ENCODE results near the gene TAX1BP3. TPM values are rescaled to one million over a fixed set of nuclear protein-coding genes. Genes with fewer than 3 reads are reported as not detected.

The TAX1BP3 gene
- total and polyA plus RNA-seq, 2 of the 13 experiments (the other 11 are each of a cell fraction or from before 2014, with no cell fraction given): 16.7 to 45.1 TPM

DNA sequence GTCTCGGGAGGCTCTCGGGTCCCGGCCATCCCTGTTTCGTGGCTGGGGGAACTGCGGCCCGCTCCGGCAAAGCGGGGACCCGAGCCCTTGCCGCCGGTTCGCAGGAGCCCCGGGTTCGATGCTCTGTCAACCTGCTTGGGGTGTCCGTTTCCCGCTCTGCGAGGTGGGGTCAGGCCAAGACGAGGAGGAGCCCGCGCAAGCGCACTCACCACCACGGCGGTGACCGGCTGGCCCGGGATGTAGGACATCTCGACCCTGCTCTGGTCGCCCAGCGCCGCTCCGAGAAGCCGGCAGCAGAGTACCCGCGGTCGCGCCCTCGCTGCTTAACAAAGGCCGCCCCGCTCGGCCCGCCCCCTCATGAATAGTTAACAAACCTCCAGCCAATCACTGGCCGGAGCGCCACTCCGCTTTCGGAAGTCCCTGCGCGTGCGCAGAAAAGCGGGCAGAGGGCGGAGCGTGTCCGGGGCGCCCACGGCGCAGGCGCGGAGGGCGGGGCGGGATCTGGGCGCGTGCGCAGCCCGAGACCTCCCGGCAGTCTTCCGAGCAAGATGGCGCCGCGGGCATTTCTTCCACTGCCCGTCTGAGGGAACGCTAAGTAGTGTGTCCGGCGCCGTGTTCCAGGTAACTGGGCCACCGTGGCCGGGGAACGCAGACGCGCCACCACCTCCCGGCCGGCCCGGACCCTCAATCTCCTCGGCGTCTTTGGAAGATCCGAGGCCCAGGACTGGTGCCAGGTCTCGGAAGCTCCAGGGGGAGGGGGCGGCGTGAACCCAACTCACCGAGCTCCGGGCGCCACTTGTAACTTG lies at the start of gene TAX1BP3, which contains the start of gene EMC6 (continued):
- no peak for TF ChIP-seq TOE1 (CRISPR knock-in tag; IDR thresholded peaks at IDR 0.05)
- no peak for TF ChIP-seq TBL1XR1 (IDR thresholded peaks at IDR 0.05; ENCODE audit: borderline replicate concordance, low read length, partially characterized antibody)
- peak; percentile 88 for TF ChIP-seq ZNF350 (CRISPR knock-in tag; IDR thresholded peaks at IDR 0.05; ENCODE audit: borderline replicate concordance, low read depth)
- peak; percentile 40; the same call in 1 of the 2 replicates for TF ChIP-seq ZMYM2 (CRISPR knock-in tag; IDR thresholded peaks at IDR 0.05)
- TF ChIP-seq ZBTB38 (CRISPR knock-in tag; IDR thresholded peaks at IDR 0.05): peak; percentile 45; the same call in 1 of the 2 replicates
- TF ChIP-seq ZNF296 (CRISPR knock-in tag; conservative IDR thresholded peaks at IDR 0.05): no peak
- peak; percentile 61; the same call in 1 of the 2 replicates for TF ChIP-seq PHF20 (CRISPR knock-in tag; IDR thresholded peaks at IDR 0.05)
- TF ChIP-seq, protein P1, sequence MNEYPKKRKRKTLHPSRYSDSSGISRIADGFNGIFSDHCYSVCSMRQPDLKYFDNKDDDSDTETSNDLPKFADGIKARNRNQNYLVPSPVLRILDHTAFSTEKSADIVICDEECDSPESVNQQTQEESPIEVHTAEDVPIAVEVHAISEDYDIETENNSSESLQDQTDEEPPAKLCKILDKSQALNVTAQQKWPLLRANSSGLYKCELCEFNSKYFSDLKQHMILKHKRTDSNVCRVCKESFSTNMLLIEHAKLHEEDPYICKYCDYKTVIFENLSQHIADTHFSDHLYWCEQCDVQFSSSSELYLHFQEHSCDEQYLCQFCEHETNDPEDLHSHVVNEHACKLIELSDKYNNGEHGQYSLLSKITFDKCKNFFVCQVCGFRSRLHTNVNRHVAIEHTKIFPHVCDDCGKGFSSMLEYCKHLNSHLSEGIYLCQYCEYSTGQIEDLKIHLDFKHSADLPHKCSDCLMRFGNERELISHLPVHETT (CRISPR knock-in tag; conservative IDR thresholded peaks at IDR 0.05): no peak; the same call in none of the 2 replicates
- no peak for TF ChIP-seq NBN (conservative IDR thresholded peaks at IDR 0.05)
- TF ChIP-seq ETV5 (CRISPR knock-in tag; IDR thresholded peaks at IDR 0.05; ENCODE audit: borderline replicate concordance): 0 out of 2 replicates have a peak, but pooled peaks have one; percentile 26
- TF ChIP-seq ZBTB8A (CRISPR knock-in tag; IDR thresholded peaks at IDR 0.05; ENCODE audit: borderline replicate concordance, low read depth): no peak
- TF ChIP-seq TCF7 (IDR thresholded peaks at IDR 0.05; ENCODE audit: low read depth): no peak
- peak; percentile 76 for TF ChIP-seq KAT8 (CRISPR knock-in tag; IDR thresholded peaks at IDR 0.05)
- no peak for TF ChIP-seq FOXM1 (CRISPR knock-in tag; IDR thresholded peaks at IDR 0.05)
- peak; percentile 15; the same call in 1 of the 2 replicates for TF ChIP-seq CBFB (CRISPR knock-in tag; IDR thresholded peaks at IDR 0.05)
- peak; percentile 91; the same call in 1 of the 2 replicates for TF ChIP-seq ZSCAN21 (CRISPR knock-in tag; IDR thresholded peaks at IDR 0.05; ENCODE audit: borderline replicate concordance)
- TF ChIP-seq ZNF614 (CRISPR knock-in tag; IDR thresholded peaks at IDR 0.05; ENCODE audit: borderline replicate concordance): no peak
- TF ChIP-seq, protein P2, sequence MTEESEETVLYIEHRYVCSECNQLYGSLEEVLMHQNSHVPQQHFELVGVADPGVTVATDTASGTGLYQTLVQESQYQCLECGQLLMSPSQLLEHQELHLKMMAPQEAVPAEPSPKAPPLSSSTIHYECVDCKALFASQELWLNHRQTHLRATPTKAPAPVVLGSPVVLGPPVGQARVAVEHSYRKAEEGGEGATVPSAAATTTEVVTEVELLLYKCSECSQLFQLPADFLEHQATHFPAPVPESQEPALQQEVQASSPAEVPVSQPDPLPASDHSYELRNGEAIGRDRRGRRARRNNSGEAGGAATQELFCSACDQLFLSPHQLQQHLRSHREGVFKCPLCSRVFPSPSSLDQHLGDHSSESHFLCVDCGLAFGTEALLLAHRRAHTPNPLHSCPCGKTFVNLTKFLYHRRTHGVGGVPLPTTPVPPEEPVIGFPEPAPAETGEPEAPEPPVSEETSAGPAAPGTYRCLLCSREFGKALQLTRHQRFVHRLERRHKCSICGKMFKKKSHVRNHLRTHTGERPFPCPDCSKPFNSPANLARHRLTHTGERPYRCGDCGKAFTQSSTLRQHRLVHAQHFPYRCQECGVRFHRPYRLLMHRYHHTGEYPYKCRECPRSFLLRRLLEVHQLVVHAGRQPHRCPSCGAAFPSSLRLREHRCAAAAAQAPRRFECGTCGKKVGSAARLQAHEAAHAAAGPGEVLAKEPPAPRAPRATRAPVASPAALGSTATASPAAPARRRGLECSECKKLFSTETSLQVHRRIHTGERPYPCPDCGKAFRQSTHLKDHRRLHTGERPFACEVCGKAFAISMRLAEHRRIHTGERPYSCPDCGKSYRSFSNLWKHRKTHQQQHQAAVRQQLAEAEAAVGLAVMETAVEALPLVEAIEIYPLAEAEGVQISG (CRISPR knock-in tag; IDR thresholded peaks at IDR 0.05): peak; percentile 61
- no peak for TF ChIP-seq ZKSCAN8 (CRISPR knock-in tag; IDR thresholded peaks at IDR 0.05; ENCODE audit: borderline replicate concordance)
- TF ChIP-seq ZNF761 (CRISPR knock-in tag; conservative IDR thresholded peaks at IDR 0.05): peak; percentile 71; the same call in 1 of the 2 replicates
- TF ChIP-seq ESRRA (CRISPR knock-in tag; IDR thresholded peaks at IDR 0.05; ENCODE audit: low read depth): no peak
- TF ChIP-seq, protein P3, sequence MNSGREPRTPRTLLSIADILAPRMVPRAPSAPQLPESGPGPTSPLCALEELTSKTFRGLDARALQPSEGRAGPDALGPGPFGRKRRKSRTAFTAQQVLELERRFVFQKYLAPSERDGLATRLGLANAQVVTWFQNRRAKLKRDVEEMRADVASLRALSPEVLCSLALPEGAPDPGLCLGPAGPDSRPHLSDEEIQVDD (CRISPR knock-in tag; IDR thresholded peaks at IDR 0.05; ENCODE audit: borderline replicate concordance): no peak
- no peak for TF ChIP-seq NFIC (IDR thresholded peaks at IDR 0.05; ENCODE audit: low read length)
- TF ChIP-seq, protein P4, sequence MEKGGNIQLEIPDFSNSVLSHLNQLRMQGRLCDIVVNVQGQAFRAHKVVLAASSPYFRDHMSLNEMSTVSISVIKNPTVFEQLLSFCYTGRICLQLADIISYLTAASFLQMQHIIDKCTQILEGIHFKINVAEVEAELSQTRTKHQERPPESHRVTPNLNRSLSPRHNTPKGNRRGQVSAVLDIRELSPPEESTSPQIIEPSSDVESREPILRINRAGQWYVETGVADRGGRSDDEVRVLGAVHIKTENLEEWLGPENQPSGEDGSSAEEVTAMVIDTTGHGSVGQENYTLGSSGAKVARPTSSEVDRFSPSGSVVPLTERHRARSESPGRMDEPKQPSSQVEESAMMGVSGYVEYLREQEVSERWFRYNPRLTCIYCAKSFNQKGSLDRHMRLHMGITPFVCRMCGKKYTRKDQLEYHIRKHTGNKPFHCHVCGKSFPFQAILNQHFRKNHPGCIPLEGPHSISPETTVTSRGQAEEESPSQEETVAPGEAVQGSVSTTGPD (CRISPR knock-in tag; IDR thresholded peaks at IDR 0.05): peak; percentile 10; the same call in 1 of the 2 replicates
- TF ChIP-seq SMARCE1 (IDR thresholded peaks at IDR 0.05; ENCODE audit: borderline replicate concordance): no peak
